Thymus (tissue), 11 donors: Measurements from ENCODE around the gene SLC25A25. TPM values are rescaled to one million over a fixed set of nuclear protein-coding genes. Genes with fewer than 3 reads are reported as not detected.

Experiments
- DNase-seq, 9 donors: peaks; one replicate each; pipeline ENCODE4 v3.0.0-alpha.2; 2013; ENCODE audit warnings: low spot score in 9 of 9, low read depth in 6 of 9, missing footprints in 1 of 9
- H3K27ac ChIP-seq, 2 donors: one replicate each; pipeline ENCODE4 v1.5.1; 2013; ENCODE audit warnings: control low read depth in 1 of 2, low read depth in 1 of 2, low read length in 1 of 2, mild to moderate bottlenecking in 1 of 2, moderate library complexity in 1 of 2
- H3K27me3 ChIP-seq, 2 donors: one replicate each; pipeline ENCODE4 v1.5.1; 2013; ENCODE audit warnings: low read length in 1 of 2; ENCODE audit not compliant: control insufficient read depth in 2 of 2, insufficient read depth in 1 of 2
- H3K36me3 ChIP-seq, 2 donors: one replicate each; pipeline ENCODE4 v1.5.1; 2013; ENCODE audit warnings: low read length in 1 of 2, mild to moderate bottlenecking in 1 of 2, moderate library complexity in 1 of 2; ENCODE audit not compliant: control insufficient read depth in 2 of 2, insufficient read depth in 2 of 2
- H3K4me1 ChIP-seq, 2 donors: one replicate each; pipeline ENCODE4 v1.5.1; 2013; ENCODE audit warnings: low read length in 2 of 2; ENCODE audit not compliant: control insufficient read depth in 2 of 2, insufficient read depth in 2 of 2
- H3K4me3 ChIP-seq, 2 donors: one replicate each; pipeline ENCODE4 v1.5.1; 2013; ENCODE audit warnings: low read length in 2 of 2, control low read depth in 1 of 2, mild to moderate bottlenecking in 1 of 2
- H3K9me3 ChIP-seq, 2 donors: one replicate each; pipeline ENCODE4 v1.5.1; 2013; ENCODE audit warnings: low read length in 1 of 2, mild to moderate bottlenecking in 1 of 2; ENCODE audit not compliant: control insufficient read depth in 2 of 2, insufficient read depth in 1 of 2
- WGBS: extraction: QIAGEN DNeasy Blood & Tissue Kit; methylation state at CpG from one replicate; pipeline ENCODE4 v1.1.7; 2013; 5-methylcytosine and 5-hydroxymethylcytosine counted together
- polyA plus RNA-seq: library from polyadenylated mRNA; stranded (reverse); fragments of 200-250 nt; gene quantifications from one replicate; pipeline ENCODE4 v1.2.3, GENCODE V29; 2013
- total RNA-seq: library from RNA; stranded (reverse); fragments of 120-200 nt; gene quantifications from one replicate; pipeline ENCODE4 v1.2.4, GENCODE V29; 2013
- donor health status: healthy.

SLC25A25 gene
- total and polyA plus RNA-seq, 2 donors, result 12.3 to 13.4 TPM

DNA sequence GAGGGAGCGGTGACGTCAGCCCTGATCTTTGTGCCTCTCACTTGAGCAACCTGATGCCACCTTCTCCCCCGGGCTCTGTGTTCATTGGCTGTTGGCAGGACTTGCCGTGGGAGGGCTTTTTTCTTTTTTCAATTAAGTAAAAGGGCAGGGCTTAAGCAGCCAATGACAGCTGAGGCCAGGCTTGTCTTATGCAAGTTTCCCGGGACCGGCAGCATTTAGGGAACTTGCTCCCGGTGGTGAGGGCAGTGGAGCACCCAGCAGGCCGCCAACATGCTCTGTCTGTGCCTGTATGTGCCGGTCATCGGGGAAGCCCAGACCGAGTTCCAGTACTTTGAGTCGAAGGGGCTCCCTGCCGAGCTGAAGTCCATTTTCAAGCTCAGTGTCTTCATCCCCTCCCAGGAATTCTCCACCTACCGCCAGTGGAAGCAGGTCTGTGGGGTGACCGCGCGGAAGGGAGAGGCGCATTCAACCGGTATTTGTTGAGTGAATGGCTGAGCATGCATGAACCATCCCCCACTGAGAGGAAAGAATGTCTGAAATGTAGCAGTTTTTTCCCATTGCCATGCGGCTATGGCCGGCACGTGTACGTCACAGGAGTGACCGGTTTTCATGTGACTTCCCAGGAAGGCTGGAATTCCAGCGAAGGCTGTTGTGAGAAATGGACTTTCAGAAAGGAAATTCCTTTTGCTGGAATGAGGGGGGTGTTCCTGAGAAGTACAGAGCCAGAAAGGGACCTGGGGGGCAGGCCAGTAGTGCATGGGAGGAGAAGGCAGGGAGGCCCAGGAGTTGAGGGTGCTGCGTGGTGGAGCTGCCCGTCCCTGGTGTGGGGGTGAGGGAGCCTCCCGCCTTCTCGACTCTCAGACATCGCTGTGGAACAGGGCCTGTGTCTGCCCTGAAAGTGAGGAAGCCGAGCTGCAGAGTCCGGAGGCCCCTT lies 30.5 kb downstream of the SLC25A25 start:
- H3K27ac ChIP-seq, result peak overlapping the region; percentile 44 to 84
- no peaks in the 10 kb centered on the region for H3K27me3 ChIP-seq
- H3K36me3 ChIP-seq, result peaks cover 27 to 51% of the 10 kb centered on the region in 2 donors
- H3K4me3 ChIP-seq, result peak overlapping the region in 1 of 2 donors; percentile 4
- WGBS, result 76% methylated on average over 32 of the region's 32 CpGs
- H3K9me3 ChIP-seq, result peaks cover 0 to 8% of the 10 kb centered on the region in 2 donors
- DNase-seq, result peak in 7 of 9 donors; percentile 54 to 88 (median 71)
- H3K4me1 ChIP-seq, result peaks cover 51 to 87% of the 10 kb centered on the region in 2 donors

DNA sequence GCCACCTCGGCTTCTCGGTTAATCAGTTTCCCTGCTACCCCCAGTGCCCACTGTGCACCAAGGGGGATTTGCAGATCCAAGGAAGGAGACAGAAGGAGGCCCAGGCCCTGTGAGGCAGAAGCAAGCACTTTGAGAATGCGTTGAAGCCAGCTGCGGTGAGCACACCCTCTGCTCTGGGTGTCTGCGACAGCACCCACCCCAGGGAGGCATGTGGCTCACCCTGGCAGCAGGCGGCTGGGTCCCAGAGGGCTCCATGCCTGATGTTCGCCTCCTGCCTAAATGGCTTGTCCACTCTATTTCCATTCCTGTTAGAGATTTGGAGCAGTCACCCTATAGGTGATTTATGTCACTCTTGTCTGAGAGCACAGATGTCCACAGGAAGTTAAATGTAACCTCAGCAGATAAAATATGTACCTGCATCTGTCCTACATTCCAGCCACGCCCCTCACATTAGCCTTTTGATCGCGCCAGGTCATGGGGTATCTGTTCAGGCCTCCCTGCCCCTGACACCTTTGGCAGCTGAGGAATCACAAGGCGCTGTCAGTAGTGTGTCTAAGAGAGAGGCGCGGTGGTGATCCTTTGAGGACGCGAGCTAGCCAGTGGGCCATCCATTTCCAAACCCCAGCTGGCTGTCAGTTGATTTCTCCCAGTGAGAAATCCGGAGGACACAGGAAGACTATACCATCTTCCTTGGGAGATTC lies 31.3 kb downstream of the SLC25A25 start:
- DNase-seq, result peak in 1 of 9 donors; percentile 68
- no peaks in the 10 kb centered on the region for H3K27me3 ChIP-seq
- peaks cover 27 to 57% of the 10 kb centered on the region in 2 donors for H3K36me3 ChIP-seq
- 80% methylated on average over 16 of the region's 16 CpGs for WGBS
- H3K4me3 ChIP-seq, result no peak overlapping the region
- H3K9me3 ChIP-seq, result peaks cover 0 to 6% of the 10 kb centered on the region in 2 donors
- H3K27ac ChIP-seq, result peak overlapping the region; percentile 8 to 84
- H3K4me1 ChIP-seq, result peaks cover 50 to 87% of the 10 kb centered on the region in 2 donors

DNA sequence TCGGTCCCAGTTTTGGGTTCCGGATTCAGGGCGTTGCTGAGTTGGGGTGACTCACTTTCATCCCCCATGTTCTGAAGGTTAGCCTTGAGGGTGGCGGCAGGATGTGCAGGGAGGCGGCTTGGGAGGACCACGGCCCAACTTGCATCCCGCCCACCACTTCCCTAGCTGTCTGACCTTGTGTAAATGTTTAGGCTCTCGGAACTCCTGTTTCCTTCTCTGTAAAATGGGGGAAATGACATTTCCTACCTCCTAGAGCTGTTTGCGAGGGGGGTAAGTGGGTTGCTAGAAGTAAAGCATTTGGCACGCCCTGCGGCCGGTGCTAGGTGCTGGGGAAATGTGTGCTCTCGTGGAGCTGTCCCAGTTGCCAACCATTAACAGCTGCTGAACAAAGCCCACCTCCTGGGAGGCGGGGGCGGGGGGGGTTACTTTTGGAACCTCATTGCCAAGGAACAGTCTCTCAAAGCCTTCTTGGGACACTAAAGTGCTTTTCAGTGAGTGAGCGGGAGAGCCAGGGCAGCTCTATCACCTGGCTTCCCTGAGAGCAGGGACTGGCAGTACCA lies 32.0 kb downstream of the SLC25A25 start:
- peaks cover 0 to 5% of the 10 kb centered on the region in 2 donors for H3K9me3 ChIP-seq
- H3K27me3 ChIP-seq, result no peaks in the 10 kb centered on the region
- no peak for DNase-seq
- WGBS, result 87% methylated on average over 16 of the region's 16 CpGs
- peaks cover 49 to 85% of the 10 kb centered on the region in 2 donors for H3K4me1 ChIP-seq
- H3K4me3 ChIP-seq, result no peak overlapping the region
- H3K36me3 ChIP-seq, result peaks cover 27 to 53% of the 10 kb centered on the region in 2 donors
- peak overlapping the region in 1 of 2 donors; percentile 84 for H3K27ac ChIP-seq

GRCh38 chr9:128100581-128100980 lies 32.5 kb downstream of the SLC25A25 start:
- no peak overlapping the region for H3K4me3 ChIP-seq
- H3K4me1 ChIP-seq, result peaks cover 49 to 86% of the 10 kb centered on the region in 2 donors
- DNase-seq, result no peak
- no peak overlapping the region for H3K27ac ChIP-seq
- WGBS, result 96% methylated on average over 10 of the region's 10 CpGs
- peaks cover 28 to 53% of the 10 kb centered on the region in 2 donors for H3K36me3 ChIP-seq
- H3K9me3 ChIP-seq, result peaks cover 0 to 5% of the 10 kb centered on the region in 2 donors
- no peaks in the 10 kb centered on the region for H3K27me3 ChIP-seq

DNA sequence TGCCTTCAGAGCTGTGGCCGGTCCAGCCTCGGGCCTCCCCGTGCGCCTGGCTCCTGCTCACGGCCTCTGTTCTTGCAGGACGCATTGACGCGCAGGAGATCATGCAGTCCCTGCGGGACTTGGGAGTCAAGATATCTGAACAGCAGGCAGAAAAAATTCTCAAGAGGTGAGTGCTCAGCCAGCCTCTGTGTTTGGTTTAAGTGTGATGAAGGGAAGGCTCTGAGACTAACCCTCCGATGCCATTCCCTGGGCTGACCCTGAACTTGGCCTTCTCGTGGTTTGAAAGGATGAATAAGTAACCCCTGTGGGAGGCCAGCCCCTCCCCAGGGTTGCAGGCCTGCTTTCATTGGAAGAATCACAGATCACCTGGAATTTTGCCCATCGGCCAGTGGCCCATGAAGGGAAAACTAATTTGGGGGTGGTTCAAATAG lies 33.2 kb downstream of the SLC25A25 start:
- WGBS, result 97% methylated on average over 12 of the region's 12 CpGs
- Histone ChIP-seq H3K36me3 (peaks cover 35 to 60% of the 10 kb centered on the region in 2 donors), H3K9me3 (peaks cover 0 to 5% of the 10 kb centered on the region in 2 donors), H3K4me1 (peaks cover 55 to 93% of the 10 kb centered on the region in 2 donors), H3K4me3 (no peak overlapping the region), H3K27me3 (no peaks in the 10 kb centered on the region), H3K27ac (no peak overlapping the region)
- no peak for DNase-seq

DNA sequence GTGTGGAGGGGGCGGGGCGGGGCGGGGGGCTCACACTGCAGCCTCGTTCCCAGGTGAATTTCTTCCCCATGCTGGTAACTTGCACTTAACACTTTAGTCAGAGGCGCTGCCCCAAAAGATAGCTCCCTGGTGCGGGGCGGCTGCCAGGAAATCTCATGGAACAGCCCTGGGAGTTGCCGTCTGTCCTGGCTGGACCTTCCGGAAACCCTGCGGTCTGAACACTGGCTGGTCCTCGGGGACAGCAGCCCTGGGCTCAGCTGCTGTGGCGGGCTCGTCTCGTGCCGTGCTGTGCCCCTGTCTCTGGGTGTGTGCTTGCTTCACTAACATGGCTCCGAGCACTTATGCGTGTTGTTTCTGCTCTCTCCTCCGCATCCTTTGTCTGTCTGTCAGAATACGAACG lies 33.7 kb downstream of the SLC25A25 start:
- H3K36me3 ChIP-seq, result peaks cover 39 to 60% of the 10 kb centered on the region in 2 donors
- H3K27me3 ChIP-seq, result no peaks in the 10 kb centered on the region
- no peak overlapping the region for H3K27ac ChIP-seq
- peaks cover 60 to 93% of the 10 kb centered on the region in 2 donors for H3K4me1 ChIP-seq
- H3K9me3 ChIP-seq, result peaks cover 0 to 5% of the 10 kb centered on the region in 2 donors
- no peak overlapping the region for H3K4me3 ChIP-seq
- DNase-seq, result no peak
- WGBS, result 97% methylated on average over 20 of the region's 20 CpGs

- Histone ChIP-seq H3K4me3 (no peak overlapping the region), H3K27me3 (no peaks in the 10 kb centered on the region), H3K9me3 (peaks cover 0 to 5% of the 10 kb centered on the region in 2 donors), H3K4me1 (peaks cover 61 to 95% of the 10 kb centered on the region in 2 donors), H3K27ac (peak overlapping the region in 1 of 2 donors; percentile 89), H3K36me3 (peaks cover 44 to 63% of the 10 kb centered on the region in 2 donors)
- no peak for DNase-seq
- WGBS, result 93% methylated on average over 13 of the region's 13 CpGs
Measured at GRCh38 chr9:128102196-128102595, 34.2 kb downstream of the SLC25A25 start.

- Histone ChIP-seq H3K9me3 (peaks cover 0 to 5% of the 10 kb centered on the region in 2 donors), H3K4me1 (peaks cover 55 to 89% of the 10 kb centered on the region in 2 donors), H3K36me3 (peaks cover 53 to 71% of the 10 kb centered on the region in 2 donors), H3K27me3 (no peaks in the 10 kb centered on the region), H3K4me3 (peak overlapping the region in 1 of 2 donors; percentile 2), H3K27ac (peak overlapping the region; percentile 19 to 89)
- DNase-seq, result no peak
- WGBS, result 73% methylated on average over 23 of the region's 23 CpGs
Measured at GRCh38 chr9:128102861-128103588, 35.0 kb downstream of the SLC25A25 start.
